Bladder microvascular endothelial cell (primary cell): ENCODE measurements around the gene KAT6B. TPM values are rescaled to one million over a fixed set of nuclear protein-coding genes. Genes with fewer than 3 reads are reported as not detected.

Source experiments
- total RNA-seq: library from RNA; depleted of rRNA; stranded (reverse); fragments of >200 nt; gene quantifications from 2 replicates; pipeline ENCODE4 v1.2.3, GENCODE V29; 2014

KAT6B gene
- 8.3 and 22.2 TPM in 2 replicates for total RNA-seq

GRCh38 chr10:74826142-74827044 lies at the start of gene KAT6B:
Gene KAT6B, plus strand, starts transcription at chr10:74826600. Its CDS starts 16,258 bp downstream, at chr10:74842858.

